Anterior cingulate cortex (tissue), 58 donors: Measurements from ENCODE around the gene CADM1.

Experiments used
- DNase-seq, 58 donors: peaks; one replicate each; lab custom pipeline; 2025; lab: John Stamatoyannopoulos, UW

CADM1 gene

GRCh38 chr11:115518983-115519628, 14.9 kb upstream of the CADM1 start:
- no peak for DNase-seq

GRCh38 chr11:115515647-115516395, 11.6 kb upstream of the CADM1 start:
- DNase-seq = no peak

DNA sequence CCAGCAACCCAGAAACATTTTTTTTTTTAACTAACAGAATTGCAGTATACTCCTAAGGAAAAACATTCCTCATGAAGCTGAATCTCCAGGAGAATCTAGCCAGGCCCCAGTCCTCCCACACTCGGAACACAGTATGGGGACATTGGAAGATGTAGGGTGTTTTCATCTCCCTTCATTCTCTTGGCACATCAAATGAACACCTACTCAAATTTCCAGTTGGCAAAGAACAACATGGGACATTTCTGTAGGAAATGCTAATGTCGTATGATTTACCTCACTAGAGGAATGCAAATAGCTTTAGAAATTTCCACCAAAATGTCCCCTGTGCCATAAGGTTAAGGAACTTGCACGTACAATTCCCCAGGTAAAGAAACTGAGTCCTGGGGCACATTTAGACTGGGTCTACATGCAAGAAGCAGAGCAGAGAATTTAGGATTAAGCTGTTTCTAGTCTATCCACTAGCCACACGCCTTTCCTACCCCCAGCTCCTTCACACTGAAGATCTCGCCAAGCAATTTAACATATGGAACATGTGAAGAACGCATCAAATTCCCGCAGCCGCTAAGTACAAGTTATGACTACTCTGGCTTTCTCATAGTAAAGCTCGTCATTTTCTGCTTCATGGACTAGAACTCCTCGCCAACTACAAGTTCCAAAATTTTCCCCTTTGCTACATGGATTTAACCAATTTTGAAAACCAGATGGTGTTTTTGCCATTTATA, 2.9 kb upstream of the CADM1 start:
- peak in 14 of 58 donors; percentile 4 to 55 (median 20) for DNase-seq

- peak in 6 of 58 donors; percentile 8 to 41 (median 26) for DNase-seq
These were observed 960 bp upstream of the CADM1 start for GRCh38 chr11:115505175-115505574.

DNA sequence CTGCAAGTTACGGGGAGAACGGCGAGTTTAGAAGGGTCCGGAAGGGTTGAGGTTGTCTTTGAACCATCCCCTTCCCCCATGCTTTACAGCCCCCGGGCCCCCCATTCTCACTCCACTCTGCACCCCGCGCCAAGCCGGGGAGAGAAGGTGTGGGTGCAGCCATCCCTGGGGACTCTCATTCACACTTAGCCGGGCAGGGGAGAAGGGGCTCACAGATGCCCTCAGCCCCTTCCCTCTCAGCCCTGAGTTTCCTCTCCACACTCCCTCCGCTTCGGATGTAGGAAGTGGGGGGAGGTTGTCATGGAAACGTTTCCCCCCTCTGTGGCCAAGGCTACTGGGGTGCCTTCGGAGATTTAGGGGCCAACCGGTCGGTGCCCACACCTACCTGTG, 334 bp downstream of the CADM1 start:
- peak in 7 of 58 donors; percentile 44 to 76 (median 66) for DNase-seq

- peak in 57 of 58 donors; percentile 43 to 91 (median 78) for DNase-seq
These were observed 931 bp downstream of the CADM1 start for GRCh38 chr11:115503083-115503885.

GRCh38 chr11:115502636-115503082, 1.6 kb downstream of the CADM1 start:
- peak in 8 of 58 donors; percentile 31 to 70 (median 61) for DNase-seq

GRCh38 chr11:115501893-115502589, 2.2 kb downstream of the CADM1 start:
- peak in 18 of 58 donors; percentile 2 to 67 (median 30) for DNase-seq

- DNase-seq = peak in 3 of 58 donors; percentile 8 to 44 (median 20)
These were observed 2.7 kb downstream of the CADM1 start for GRCh38 chr11:115501502-115501892.

DNA sequence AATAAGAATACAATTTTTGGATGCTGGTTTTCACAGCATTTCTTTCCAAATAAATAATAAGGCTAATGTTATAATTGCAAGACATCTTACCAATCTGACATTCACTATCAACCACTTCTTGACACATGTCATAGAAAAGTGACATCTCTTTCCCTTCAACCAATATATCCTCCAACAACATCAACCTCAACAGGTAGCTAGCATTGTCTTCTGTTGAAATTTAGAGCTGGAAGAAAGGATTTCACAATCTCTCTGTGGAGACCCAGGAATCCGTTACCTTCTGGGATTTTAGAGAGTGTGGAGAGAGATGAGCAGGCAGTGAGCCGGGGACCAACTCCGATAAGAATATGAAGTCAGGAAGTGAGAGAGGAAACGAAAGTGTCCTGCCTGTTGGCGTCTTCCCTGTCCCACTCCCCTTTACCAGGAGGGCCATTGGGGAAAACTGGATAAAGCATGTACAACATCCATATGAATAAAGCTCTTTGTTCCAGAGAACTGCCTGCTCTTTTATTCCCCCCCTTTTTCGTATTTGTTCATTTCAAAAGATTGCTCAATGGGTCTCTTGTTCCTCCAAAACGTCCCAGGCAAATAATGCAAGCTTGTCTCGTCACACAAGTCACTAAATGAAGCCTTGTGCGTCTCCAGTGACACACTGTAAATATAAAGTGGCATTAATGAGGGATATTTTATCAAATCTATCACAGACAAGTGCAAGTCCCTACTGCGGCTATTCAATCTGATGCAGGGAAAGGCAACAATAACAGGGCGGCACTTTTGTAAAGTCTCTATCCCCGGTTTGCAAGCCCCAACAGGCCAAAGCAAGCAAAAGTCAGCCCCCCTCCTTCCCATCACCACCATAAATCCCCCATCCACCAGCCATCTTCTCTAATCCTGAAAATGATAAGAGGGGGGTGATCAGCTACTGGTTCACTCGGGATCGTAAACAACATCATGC, 3.4 kb downstream of the CADM1 start:
- peak in 28 of 58 donors; percentile 7 to 90 (median 58) for DNase-seq

DNA sequence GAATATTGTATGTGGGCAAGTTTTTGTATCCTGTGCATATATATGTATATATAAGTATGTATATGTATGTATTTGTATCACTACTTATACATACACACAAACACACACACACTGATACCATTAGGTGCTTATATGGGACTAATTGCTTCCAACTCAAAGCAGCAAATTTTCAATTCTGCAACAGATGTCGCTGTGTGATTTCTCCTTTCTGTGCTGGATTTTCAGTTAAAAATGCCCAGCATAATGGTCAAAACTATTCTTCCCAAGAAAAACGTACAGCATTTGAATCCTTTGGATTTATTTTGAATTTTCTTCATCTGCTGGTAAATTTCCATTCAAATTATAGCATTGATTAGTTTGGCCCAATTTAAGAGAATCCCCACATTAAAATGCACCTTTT, 4.3 kb downstream of the CADM1 start:
- DNase-seq = no peak

DNA sequence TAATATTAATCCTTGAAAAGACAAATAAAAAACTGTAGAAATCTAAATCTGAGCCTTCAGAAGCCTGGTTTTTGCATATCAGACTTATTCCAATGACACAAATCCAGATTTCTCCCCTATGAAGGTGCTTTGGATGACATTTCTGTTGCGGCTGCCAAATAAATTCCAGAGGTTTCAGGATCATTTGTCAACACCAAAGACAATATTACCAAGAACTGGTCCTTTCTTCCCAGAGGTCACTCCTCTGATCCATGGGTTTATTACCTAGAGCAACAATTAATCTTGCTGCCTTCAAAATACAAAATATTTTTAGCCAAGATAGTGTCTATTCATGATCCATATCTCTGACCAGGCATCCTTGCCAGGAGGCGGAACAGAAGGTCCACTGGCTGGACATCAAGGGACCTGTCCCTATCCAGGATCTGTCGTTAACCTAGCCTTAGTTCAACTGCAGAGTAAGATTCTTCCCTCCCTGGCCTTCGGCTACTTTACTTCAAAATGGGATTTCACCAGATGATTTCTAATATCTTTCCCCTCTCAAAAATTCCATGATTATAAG, 4.9 kb downstream of the CADM1 start:
- no peak for DNase-seq

GRCh38 chr11:115498354-115498753, 5.9 kb downstream of the CADM1 start:
- DNase-seq = no peak

DNA sequence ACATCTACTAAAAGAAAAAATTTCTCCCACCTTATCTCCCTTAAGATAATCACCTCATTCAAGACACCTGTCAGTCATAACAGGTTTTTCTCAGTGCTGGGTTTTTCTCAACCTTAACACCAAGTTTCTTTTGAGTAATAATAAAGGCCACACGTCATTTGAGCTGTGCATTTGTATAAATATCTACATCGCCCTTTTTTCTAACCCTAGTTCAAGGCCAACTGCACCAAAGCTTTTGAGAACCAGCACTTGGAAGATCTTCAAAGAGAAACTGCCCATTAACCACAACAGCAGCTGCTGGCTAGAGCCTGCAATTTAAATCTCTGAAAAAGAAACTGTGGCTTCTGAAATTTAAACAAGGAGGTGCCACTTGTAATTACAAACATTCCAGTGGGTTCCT, 6.9 kb downstream of the CADM1 start:
- DNase-seq = peak in 1 of 58 donors; percentile 10

- peak in 4 of 58 donors; percentile 3 to 39 (median 15) for DNase-seq
These were observed 7.3 kb downstream of the CADM1 start for GRCh38 chr11:115496892-115497291.

- no peak for DNase-seq
These were observed 10.3 kb downstream of the CADM1 start for GRCh38 chr11:115493905-115494304.

DNA sequence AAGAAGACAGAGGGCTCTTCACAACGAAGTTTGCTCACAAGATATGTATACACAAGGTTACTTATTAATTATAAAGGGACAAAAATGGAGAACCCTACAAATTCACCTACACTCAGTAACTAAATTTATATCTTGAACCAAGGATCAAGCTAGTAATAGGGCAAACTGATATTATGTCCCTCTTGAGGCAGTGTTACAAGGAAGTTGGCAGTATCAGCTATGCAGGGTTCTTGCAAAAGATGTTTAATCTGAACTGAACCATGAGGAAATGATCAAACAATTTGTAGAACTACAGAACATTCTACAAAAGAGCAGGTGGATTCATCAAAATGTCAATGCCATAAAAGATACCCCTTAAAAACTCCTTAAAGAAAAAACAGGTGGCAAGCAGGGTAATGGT, 10.7 kb downstream of the CADM1 start:
- DNase-seq = no peak

DNA sequence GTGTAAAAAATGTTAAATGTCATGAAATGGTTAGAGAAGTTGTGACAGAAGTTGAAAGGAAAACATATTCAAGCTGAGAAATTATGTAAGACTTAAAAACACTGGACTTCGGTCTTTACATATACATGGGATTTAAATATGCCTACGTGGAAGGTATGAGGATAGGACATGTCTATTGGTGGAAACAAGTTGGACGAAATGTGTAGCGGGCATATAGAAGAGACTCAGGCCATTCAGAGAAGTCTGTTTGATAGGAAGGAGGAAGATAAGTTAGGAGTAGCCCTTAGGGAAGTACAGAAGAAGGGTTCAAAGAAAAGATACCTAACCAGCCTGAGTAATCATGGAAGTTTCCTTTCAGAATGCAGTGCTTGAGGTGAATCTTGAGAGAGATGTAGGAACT, 14.7 kb downstream of the CADM1 start:
- no peak for DNase-seq
